NCI-H748 (cell line): Measurements from ENCODE around the gene PRPSAP1.

Experiments used
- DNase-seq: peaks from one replicate; lab custom pipeline; 2025; ENCODE audit not compliant: unreplicated experiment; lab: John Stamatoyannopoulos, UW

PRPSAP1 gene, protein sequence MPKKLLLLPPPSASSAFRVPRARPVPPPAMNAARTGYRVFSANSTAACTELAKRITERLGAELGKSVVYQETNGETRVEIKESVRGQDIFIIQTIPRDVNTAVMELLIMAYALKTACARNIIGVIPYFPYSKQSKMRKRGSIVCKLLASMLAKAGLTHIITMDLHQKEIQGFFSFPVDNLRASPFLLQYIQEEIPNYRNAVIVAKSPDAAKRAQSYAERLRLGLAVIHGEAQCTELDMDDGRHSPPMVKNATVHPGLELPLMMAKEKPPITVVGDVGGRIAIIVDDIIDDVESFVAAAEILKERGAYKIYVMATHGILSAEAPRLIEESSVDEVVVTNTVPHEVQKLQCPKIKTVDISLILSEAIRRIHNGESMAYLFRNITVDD

DNA sequence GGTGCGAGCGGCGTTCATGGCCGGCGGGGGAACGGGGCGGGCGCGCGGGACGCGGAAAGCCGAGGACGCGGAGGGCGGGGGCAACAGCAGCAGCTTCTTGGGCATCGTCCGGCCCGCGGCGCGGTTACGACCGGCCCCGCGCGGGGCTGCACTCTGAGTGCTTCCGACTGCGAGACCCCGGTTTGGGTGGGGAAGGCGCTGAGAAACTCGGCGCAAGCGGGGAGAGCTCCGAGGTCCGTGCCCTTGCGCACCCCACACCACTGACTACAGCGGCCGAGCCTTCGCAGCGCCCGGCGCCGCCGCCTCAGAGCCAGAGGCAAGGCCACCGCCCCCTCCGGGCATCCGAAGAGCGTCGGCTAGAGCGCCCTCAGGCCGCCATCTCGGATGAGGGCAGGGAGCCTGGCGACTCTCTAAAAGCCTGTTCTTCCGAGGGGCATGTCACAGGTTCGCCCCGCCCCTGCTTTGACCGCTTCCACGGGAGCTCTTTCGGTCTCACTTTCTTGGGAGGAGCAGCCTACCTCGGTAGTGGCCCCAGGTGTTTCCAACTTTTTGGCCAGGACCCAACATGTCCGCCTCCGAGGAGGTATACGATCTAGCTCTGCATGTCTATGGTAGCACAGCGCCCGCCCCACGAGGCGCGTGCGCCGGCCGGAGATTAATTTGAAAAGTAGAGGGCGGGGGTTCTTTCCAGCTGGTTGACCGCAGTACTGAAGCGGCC is at the start of gene PRPSAP1:
PRPSAP1 (minus strand) TSS at position 318 of the 718 bp plus-strand sequence; CDS start at position 105, 213 bp downstream.
- DNase-seq: peak; percentile 90

DNA sequence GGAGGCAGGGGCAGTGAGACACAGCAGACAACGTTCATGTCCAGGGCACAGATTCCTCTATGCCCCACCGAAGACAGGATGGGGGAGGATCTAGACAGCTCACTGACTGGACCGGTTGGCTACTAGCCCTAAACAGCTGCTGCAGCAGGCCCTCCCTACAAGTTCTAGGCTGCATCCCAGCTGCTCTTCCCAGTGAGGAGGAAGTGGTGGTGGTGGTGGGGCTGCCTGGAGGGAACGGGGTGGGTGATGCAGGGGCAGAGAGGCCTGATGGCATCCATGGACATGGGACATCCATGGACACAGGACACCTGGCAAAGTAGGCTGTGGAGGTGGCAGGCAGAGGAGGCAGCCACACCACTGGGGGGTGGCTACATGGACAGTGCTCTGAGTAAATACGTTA is 49.0 kb upstream of the PRPSAP1 start:
- DNase-seq: no peak

DNA sequence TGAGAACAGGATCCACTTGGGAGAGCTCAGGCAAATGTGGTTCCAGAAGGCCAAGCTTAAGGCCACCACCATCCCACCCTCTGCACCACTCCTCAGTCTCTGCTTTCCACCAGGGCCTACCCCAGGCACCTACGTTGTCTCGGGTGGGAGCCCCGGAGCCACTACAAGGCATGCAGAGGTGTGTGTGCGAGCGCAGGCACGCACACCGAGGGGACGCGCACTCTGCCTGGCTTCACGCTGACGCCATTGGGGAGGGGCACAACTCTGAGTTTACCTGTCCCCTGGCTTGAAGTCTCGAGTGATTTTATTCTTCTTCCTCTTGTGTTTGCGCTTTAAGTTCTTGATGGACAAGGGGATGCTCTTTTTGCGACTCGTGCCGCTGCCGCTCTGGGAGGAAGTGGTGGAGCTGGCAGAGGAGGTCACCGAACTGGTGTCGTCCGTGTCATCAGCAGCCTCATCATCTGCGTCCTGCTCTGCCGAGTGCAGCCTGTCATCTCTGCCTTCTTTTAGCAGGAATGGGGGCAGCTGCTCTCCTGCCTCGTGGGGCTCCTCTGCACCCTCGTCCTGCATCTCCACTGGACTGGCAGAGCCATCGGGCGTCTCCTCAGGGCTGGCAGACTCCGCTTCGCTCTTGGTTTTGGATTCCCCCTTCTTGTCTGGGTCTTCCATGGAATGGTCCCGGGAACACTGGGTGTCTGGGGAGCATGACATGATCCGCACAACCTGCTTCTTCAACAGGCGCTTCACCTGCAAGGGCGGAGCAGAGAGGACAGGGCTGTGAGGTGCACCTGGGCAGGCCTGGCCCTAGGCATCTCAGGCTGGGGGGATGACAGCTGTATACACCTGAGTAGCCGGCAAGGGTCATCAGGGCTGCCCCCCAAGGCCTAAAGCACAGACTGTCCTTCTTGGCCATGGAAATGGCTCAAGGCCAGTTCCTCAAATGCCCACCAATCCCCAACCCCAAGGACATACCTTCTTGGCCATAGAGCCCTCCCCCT is 45.8 kb upstream of the PRPSAP1 start:
- DNase-seq: no peak

DNA sequence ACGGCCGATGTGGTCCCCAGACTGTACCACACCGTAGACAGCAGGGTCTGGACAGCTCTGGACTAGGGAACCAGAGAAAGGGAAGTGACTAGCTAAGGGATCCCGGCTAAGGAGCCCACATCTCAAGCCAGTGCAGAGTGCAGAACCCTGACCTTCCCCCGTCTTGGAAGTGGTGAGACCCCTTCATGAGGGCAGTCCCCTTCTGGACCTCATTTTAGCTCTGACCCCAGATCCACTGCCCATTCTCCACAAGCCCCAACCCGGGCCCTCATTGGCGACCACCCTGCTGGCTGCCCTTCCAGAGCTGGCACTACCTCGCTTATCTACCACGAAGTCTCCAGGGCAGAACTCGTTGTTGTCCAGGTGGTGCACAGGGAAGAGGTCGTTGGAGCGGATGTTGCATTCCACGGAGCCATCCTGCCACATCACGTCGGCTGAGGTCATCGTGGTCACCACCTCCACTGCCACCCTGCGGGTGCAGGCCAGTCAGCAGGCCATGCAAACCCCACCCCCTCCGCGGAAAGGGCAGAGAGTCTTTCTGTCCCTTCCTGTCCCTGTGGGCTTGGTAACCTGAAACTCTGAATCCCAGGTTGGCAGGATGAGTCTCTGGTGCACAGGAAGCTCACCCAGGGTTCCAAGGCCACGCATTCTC is 44.9 kb upstream of the PRPSAP1 start:
- DNase-seq: no peak

DNA sequence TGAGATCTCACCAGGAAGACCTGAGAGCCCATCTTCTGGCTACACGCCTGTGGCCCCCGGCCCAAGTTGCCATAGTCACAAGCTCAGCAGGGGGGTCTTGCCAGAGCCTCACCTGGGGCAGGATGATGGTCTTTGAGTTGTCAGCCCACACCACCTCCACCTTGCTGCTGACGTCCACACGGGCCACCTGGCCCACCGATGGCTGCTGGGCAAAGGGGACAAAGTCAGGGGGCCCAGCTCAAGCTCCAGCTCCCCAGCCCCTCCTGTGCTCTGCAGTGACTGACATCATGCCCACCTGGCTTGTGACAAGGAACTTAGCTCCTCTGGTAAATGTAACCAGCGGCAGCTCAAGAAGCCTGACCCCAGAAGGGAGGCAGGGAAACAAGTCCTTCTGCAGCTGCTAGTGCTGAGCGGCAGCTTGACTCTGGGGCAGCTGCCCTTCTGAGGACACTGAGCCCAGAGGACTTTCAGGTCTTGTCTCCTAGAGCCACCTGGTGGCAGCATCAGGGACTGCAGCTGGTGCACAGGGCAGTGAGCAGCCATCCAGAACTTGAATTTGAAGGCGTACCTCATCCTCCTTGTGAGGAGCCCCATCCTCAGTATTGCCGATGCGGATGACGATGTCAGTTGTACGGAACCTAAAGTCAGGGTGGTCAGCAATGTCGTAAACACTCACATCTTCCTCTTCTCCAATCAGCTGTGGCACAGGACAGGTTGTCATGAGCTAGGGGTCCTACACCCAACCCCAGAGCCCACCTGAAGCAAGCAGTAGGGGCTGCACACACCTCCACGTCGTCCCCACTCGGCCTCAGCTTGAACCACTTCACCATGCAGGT is 44.2 kb upstream of the PRPSAP1 start:
- peak; percentile 65 for DNase-seq

DNA sequence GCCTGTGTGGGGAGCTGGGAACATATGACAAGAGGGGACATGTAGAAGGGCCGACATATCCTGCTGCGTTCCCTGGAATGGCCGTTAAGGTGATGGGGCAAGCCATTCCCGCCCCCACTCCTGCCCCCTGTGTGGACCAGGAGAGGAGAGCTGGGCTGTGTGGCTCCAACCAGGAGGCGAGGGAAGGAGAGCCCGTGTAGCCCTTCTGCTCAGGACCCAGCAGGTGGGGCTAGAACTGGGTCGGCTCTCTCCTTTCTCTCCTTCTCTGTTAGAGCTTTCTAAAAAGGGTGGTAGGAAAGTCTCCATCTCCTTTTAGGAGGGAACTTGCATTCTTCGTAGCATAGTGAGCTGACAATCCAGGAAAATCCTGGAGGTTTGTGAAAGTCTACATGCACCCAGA is 43.5 kb upstream of the PRPSAP1 start:
- DNase-seq: no peak

DNA sequence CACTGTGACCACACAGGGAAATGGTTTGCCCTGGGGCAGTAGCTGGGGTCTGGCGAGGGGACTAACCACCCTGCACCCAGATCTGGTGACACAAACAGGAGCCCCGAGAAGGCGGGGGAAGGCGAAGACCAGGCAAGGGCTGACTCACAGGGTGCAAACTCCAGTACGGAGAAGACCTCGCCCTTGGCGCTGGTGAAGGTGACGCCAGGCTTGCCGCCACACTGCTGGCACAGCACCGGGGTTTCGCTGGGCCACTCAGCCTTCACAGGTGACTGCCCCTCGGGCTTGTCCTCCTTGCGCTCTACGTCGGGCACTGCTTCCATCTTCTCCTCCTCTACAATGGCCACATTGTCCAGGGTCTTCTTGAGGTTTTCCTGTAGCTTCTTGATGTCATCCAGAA is 42.3 kb upstream of the PRPSAP1 start:
- DNase-seq: no peak

DNA sequence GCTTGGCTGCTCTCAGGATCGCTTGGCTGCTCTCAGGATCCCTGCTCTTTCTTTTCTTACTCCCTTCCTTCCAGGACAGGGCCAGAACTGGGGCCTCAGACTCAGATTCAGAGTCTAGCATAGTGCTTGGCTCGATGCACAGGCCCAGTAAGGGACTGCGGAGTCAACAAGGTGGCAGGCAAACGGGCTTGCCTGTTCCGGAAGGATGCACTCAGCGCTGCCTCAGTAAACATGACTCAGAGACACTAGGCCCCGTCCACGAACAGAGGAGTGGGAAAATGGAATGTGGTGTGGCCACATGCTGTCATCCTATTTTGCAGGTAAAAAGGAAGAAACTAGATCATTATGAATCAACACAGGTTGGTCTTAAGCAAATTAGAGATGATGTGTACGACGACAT is 40.5 kb upstream of the PRPSAP1 start:
- no peak for DNase-seq

DNA sequence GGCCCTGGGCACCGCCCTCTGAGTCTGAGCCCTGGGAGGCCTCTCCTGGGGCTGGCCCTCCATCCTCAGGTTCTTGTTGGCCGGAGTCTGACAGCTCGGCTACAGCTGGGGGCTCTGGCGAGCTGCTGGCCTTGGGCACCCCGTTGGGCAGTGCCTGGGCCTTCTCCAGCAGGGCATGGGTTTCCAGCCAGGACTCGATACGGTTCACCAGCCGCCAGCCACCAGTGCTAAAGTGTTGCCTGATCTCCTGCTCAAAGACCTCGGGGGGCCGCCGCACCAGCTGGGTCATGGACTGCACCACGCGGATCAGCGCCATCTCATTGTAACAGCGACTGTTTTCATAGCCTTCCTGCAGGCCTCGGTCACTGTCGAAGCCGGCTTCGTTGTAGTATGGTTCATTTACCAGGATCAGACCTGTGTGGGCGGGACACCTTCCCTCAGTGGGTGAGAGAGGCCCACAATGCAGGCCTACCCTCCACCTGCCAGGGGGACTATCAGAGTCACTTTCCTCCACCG is 37.5 kb upstream of the PRPSAP1 start:
- DNase-seq: no peak

DNA sequence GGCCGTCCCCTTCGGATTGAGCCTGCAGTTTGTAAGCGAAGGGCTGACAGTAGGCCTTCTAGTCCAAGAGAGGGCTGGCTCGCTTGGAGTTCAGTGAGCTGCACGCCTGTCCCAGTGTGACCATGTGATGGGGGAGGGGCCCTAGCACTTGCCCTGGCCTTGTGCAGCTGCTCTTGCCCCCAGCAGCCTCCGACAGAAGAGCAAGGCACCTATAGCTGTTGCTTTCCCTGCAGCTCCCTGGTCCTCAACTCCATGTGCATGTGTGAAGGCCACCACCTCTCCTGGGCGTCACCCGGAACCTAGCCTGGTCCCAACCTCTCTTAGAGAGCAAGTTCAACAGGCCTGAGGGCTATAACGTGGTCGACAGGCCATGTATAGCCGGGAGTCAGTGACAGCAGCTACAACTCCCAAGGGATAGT is 36.3 kb upstream of the PRPSAP1 start:
- no peak for DNase-seq

DNA sequence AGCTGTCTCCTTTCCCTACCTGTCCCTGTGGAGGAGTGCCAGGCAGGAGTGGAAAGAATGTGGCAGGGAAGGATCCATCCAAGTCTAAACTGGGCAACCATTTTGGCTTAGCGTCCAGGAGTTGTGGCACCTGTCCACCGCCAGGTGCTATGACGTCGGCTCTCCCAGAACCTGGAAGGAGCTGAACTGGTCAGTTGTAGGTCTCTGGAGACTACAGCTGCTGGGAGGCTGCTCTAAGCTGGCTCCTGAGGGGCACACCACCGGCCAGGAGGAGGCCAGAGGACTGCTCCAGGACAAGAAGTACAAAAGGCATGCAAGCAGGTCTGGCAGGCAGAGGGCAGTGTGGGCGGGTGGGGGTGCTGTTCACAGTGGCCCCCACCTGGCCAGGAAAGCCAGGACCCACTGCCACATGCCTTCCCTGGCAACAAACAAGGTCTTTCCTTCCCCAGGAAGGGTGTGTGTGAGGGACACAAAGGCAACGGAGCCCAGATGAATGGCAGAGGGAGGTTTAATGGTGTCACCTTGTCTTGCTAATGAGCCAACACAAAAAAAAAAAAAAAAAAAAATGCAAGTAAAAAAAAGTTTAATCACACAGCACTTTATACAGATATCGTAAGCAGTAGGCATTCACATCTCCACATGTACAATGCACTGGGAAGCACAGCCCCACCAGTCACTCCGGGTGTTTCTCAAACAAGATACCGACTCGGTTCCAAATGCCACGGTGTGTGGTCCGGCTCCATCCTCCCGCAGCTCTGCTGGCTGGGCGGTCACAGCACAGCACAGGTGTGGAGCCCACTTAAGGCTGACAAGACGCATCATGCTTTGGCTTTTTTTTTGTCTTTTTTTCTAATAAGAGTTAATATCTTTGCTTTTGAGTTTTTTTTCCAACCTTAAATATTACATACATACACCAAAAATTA is 35.5 kb upstream of the PRPSAP1 start:
- DNase-seq: no peak

DNA sequence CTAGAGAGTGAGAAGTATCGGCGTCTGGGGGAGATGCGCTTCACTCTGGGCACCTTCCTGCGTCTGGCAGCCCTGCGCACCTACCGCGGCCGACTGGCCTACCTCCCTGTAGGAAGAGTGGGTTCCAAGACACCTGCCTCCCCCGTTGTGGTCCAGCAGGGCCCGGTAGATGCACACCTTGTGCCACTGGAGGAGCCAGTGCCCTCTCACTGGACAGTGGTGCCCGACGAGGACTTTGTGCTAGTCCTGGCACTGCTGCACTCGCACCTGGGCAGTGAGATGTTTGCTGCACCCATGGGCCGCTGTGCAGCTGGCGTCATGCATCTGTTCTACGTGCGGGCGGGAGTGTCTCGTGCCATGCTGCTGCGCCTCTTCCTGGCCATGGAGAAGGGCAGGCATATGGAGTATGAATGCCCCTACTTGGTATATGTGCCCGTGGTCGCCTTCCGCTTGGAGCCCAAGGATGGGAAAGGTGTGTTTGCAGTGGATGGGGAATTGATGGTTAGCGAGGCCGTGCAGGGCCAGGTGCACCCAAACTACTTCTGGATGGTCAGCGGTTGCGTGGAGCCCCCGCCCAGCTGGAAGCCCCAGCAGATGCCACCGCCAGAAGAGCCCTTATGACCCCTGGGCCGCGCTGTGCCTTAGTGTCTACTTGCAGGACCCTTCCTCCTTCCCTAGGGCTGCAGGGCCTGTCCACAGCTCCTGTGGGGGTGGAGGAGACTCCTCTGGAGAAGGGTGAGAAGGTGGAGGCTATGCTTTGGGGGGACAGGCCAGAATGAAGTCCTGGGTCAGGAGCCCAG is 33.5 kb upstream of the PRPSAP1 start:
- DNase-seq: no peak

DNA sequence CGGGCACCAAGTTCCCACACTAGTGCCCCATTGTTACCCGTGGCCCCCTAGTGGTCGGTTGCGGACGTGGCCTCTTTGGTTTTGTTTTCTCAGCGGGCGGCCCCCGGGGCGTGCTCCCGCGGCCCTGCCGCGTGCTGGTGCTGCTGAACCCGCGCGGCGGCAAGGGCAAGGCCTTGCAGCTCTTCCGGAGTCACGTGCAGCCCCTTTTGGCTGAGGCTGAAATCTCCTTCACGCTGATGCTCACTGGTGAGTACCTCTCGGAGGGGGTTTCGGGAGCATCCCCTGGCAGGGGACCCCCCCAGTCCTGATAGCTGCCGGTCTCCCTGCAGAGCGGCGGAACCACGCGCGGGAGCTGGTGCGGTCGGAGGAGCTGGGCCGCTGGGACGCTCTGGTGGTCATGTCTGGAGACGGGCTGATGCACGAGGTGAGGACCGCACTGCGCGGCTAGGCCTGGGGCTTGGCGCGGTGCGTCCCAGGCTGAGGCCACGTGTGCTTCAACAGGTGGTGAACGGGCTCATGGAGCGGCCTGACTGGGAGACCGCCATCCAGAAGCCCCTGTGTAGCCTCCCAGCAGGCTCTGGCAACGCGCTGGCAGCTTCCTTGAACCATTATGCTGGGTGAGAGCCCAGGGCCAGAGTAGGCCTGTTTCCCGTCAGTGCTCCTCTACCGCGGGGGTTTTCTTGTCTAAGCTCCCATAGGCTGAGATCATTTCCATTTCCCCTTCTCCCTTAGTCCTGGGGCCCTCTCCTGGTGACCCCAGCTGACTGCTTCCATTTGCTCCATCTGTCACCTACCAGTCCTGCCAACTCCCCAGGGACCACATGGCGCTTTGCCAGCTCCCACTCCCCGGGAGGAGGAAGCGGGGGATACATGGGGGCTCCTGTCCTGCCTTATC is 32.4 kb upstream of the PRPSAP1 start:
- peak; percentile 64 for DNase-seq

DNA sequence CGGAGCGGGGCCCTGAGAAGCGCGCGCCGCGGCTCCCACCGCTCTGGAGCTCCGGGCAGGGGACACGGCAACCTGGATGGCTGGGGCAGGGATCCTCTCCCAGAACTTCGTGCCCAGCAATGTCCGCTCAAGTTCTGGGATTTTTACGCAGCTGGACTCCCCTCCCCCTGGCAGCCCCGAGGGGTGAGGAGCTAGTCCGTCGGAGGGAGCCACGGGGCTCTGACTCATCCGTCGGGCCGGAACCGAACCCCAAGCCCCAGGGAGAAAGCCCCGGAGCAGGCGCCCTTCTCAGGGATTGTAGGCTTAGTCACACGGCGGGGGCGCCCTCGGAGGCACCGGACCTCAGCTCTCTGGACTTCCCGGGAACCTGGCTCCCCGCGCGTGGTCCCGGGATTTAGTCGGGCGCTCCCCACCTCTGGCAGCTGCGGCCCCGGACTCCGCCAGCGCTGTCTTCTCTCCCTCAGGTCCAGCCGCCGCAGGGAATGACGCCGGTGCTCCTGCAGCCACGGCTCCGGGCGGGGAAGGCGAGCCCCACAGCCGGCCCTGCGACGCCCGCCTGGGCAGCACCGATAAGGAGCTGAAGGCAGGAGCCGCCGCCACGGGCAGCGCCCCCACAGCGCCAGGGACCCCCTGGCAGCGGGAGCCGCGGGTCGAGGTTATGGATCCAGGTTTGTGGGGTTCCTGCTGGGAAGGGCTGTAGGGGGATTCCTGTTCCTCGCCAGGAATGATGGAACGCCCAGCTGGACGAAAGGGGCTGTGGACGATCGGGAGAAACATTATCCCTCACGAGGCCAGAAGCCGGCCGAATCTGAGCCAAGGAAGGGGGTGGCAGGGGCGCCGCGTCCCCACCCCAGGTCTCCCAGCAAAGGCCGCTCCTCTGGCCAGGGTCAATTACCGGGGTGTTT is 31.5 kb upstream of the PRPSAP1 start:
- peak; percentile 45 for DNase-seq

DNA sequence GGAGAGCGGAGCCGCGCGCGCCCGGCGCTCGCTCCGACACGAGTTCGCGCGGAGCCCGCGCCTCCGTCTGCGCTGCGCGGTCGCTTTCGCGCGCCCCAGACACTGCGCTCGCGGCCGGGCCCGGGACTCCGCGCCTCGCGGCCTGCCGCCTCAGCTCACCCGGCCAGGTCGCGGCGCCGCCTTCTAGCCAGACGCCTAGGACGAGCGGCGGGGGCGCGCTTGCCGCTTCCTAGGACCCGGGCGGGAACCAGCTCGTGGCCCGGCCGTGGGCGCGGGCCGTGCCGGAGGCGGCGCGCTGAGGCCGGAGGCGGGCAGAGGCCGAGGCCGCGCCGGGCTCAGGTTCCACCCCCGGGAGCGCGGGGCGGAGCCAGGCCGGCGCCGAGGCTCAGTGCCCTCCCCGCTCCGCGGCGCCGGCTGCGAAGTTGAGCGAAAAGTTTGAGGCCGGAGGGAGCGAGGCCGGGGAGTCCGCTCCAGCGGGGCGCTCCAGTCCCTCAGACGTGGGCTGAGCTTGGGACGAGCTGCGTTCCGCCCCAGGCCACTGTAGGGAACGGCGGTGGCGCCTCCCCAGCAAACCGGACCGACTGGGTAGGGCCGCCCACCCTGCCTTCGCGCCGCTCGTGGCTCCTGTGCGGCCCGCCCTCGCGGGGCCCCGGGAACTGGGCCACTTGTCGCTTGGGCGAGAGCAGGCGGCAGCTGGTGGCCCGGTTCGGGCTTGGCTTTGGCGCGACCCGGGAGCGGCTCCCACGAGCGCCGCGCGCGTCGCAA is 30.7 kb upstream of the PRPSAP1 start, which contains the start of gene SPHK1:
SPHK1 (plus strand) TSS at position 388 of the 765 bp plus-strand sequence. CDS start 1,036 bp downstream, outside the sequence.
- peak; percentile 56 for DNase-seq
